Posterior cingulate gyrus (tissue), 11 donors: ENCODE results near the gene STK11.
"Not testable (repeated sequence)": the region's sequence is repeated elsewhere in the genome, so short reads cannot be mapped to it uniquely, and the experiment has no call there.

Experiments
- DNase-seq, 10 donors: peaks; one replicate each; pipeline versions ENCODE4 v3.0.0 to v3.0.0-alpha.2; 2020 to 2021; ENCODE audit warnings: mixed read lengths in 3 of 10
- intact Hi-C: fragments of 100-400 bp; cut with DNase I; formaldehyde crosslinking; loops from one replicate; pipeline ENCODE4 v1.15.1; 2023

STK11 gene

DNA sequence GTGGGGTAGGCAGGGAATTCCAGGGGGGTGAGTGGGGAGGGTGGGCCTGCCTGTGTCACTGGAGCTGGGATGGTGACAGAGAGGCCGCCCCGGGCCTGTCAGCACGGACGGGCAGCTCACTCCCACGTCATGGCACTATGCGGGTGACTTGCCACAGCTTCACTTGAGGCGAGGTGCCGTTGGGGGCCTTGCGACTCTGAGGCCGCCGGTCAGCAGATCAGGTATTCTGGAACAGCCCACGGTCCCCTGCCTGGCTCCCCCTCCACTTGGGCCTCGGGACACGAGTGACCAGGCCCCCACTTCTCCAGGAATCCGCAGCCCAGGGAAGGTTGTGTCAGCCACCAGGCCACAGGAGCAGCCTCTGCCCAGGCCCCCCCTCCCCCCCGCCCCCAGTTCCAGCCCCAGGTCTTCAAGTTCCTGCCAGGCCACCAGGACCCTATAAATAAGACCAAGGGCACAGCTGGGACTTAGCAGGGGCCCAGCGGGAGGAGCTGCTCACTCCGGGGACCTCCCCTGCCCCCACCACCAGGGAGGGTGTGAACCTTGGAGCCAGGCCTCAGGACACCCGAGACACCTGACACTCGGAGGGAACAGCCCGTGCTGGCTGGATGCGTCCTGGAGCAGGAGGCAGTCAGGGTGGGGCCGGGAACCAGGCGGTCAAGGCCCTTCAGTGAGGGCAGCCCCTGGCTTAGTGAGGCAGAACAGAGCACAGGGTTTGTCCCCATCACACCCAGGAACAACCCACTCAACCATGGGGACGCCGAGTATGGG lies 40.1 kb downstream of the STK11 start:
- DNase-seq: no peak
- intact Hi-C loops: no loop called here

DNA sequence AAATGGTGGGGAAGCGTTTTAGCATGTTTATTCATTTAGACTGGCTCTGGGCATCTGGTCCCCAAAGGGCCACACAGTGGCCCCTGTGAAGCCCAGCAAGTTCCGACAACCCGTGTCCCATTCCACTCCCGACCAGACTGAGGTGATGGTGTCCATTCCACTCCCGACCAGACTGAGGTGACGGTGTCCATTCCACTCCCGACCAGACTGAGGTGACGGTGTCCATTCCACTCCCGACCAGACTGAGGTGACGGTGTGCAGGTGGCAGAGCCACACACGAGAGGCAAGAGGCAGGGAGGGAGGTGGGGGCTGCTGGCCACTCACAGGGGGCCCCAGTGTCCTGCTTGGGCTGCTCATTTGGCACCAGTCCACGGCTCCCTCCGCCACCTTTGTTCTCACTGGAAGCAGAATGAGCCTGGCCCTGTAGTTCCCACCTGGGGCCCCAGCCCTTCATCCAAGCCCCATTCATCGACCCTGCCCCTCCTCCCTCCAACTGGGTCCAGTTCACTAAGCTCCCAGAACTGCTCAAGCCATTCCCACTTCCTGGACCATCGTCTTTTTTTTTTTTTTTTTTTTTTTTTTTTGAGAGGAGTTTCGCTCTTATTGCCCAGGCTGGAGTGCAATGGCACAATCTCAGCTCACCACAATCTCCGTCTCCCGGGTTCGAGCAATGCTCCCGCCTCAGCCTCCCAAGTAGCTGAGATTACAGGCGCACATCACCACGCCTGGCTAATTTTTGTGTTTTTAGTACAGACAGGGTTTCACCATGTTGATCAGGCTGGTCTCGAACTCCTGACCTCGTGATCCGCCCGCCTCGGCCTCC lies 40.9 kb downstream of the STK11 start:
- intact Hi-C loops, DNase-seq: not testable (repeated sequence)

DNA sequence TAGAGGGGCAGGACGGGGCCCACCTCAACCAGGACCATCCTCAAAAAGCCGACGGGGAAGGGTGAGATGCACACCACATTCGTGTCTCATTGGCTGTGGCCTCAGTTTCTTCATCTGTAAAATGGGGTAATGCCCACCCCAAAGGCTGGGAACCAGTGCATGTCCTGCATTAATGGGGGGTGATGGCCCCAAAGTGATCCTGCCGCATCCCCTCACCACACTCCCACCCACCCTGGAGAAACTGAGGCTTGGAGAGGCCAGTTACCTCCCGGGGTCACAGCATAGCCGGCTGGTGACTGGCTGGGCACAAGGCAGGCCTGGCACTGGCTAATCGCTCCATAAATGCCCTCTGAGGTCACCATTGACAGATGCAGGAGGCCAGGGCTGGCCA lies 42.2 kb downstream of the STK11 start:
- no peak for DNase-seq
- intact Hi-C loops: no loop called here

DNA sequence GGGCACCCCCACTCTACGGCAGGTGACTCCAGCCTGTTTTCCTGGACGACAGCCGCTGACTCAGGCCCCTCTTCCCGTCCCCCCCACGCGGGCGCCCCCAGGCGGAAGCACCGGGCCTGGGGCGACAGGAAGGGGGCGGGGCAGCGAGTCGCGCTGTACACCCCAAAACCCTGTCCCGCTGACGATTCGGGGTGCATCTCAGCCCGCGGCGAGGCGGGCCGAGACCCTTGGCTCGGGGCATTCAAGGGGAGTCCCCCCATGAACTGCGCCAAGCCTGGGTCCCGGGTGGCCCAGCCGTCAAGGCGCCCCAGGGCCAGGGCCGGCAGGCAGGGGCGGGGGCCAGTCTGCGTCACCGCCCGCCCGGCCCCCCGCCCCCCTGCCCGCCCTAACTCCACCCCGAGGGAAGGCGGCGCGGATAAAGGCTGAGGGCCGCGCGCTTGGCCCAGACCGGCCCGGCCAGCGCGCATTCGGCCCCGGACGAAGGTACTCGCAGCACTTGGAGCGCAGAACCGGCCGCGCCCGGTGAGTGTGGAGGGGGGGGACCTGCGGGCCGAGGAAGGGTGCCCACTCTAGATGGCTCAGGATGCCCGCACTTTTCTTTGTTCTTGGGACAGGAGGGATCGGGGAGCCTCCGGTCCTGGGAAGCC lies 42.7 kb downstream of the STK11 start, which contains the start of gene MIDN:
Gene MIDN, plus strand, starts transcription at position 445 of the 647 bp plus-strand sequence. CDS start 1,714 bp downstream, outside the sequence.
- DNase-seq: peak in 5 of 10 donors; percentile 60 to 93 (median 68)
- intact Hi-C loops: no loop called here

DNA sequence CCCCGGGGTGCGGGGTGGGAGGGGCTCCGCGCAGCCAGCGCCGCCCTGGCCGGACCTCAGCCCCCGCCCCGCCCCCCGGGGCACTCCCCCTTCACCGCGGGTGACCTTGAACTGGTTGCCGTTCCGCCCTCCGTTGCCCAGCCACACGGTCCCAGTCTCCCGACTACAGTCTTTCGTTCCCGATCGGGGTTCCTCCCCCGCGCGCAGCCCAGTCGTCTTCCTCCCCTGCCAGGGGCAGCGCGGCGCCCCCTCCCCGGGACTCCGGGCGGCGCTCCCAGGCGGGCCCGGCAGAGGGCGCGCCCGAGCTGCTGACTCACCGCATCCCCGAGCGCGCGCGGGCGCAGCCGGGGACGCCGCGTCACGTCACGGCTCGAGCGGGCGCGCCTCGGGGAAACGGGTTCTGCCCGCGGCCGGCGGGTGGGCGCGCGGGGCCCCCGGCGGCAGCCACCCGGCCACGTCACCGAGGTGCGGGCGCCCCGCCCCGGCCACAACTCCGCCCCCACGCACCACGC lies 43.3 kb downstream of the STK11 start:
- intact Hi-C loops: loop anchor here (1.0 kb wide), 1 partner anchor 19 kb away; no protein-coding TSS in a partner anchor
- DNase-seq: peak in 8 of 10 donors; percentile 57 to 96 (median 77)

DNA sequence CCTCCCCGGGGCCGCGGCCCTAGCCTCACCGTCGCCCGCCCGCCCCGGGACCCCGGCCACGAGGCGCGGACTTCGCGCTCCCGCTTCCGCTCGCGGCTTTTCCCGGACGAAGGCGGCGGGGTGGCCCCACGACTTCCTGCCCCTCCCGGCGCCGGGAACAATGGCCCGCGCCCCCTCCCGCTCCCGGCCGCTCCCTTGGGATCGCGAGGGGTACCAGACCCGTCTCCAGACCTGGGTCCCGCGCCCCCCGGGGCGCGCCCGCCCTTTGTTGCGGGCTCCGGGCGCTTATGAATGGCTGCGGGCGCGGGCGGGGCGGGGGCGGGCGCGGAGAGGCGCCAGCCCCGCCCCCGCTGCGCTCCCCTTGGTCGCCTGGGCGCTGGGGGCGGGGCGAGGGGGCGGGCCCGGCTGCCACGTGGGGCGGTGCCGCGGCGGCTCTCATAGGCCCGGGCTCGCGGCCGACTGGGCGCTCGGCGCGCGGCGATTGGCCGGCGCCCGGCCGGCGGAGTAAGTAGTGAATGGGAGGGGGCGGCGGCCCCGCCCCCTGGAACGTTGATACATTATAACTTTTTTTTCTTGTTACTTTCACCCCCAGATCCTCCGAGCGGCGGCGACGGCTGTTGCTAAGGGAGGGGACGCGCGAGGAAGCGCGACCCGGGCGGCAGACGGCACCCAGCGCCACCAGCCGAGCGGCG lies 43.9 kb downstream of the STK11 start:
- peak; percentile 71 to 99 (median 87) for DNase-seq
- intact Hi-C loops: loop anchor here (1.0 kb wide), 1 partner anchor 19 kb away; no protein-coding TSS in a partner anchor

DNA sequence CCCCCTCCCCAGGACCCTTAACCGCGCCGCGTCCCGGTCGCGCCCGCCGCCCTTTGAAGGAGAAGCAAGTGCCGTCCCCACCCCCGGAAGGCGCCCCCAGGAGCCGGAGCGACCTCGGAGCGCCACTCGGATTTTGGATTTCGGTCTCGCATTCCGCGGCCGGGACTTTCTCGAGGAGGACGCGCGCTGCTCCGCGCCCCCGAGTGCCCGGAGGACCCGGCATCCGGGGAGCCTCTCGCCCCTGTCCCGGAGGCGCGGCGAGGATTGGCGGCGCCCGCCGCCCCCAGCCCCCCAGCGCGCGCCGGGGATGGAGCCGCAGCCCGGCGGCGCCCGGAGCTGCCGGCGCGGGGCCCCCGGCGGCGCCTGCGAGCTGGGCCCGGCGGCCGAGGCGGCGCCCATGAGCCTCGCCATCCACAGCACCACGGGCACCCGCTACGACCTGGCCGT lies 44.4 kb downstream of the STK11 start:
- DNase-seq: no peak
- intact Hi-C loops: loop anchor here (1.0 kb wide), 1 partner anchor 18 kb away; no protein-coding TSS in a partner anchor

DNA sequence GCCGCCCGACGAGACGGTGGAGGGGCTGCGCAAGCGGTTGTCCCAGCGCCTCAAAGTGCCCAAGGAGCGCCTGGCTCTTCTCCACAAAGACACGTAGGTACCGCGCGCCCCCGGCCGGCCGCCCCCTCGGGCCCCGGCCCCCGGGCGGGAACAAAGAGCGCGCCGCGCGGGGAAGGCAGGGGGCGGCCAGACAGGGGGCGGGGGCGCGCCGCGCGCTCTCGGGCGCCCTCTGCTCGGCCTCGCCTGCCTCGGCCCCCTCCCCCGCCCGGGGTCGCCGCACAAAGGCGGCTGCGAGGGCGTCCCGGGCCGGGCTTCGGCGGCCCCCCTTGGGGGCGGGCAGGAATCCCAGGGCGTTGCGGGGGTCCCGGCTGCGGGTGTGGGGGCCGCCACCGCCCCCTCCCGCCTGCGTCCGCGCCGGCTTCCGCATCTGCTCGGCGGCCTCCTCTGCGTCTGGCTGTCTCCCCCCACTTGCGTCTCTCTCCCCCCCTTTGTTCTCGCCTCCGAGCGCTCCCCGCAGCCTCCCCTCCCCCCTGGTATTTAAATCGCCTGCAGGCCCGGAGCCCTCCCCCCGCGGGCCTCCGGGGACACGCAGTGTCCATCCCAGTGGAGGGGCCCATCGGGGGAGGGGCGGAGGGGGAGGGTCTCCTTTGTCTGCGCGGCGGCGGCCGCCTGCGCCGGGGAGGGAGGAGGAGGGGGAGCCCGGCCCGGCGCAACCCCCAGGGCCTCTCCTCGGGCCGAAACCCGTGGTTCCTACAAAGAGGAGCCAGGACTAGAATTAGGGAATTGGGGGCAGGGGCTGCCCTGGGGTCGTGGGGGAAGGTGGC lies 45.1 kb downstream of the STK11 start:
- DNase-seq: peak in 6 of 10 donors; percentile 54 to 95 (median 69)
- intact Hi-C loops: no loop called here

DNA sequence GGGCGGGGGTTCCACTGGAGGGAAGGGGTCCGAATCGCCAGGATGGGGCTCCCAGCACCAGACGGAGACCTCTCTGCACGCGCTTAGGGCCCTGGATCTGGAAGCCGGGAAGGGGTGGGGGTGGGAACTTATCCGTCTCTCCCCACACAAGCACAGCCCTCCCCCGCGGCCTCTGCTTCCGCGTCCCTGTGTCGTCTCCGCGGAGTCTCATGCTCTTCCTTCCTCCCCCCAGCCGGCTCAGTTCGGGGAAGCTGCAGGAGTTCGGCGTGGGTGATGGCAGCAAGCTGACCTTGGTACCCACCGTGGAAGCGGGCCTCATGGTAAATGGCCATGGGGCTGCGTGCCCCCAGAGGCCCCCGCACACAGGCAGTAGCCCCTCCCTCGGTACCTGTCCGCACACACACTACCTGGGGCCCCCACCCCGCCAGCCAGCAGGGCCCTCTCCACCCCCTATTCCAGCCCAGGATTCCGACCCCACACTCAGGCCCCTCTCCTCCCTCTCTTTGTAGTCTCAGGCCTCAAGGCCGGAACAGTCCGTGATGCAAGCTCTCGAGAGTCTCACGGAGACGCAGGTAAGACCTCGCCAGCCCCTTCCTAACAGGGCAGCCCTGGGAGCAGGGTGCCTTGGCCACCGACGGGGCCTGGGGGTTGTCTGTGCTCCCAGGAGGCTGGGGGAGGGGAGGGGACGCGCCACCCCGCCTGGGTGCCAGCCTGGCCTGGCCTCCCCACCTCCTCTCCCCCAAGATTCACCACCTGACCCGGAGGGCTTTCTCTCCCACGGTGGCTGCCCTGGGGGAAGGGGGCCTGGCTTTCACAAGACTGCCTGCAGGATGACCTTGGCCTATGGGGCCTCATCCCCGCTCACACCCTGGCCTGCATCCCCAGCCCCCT lies 46.0 kb downstream of the STK11 start:
- intact Hi-C loops: no loop called here

DNA sequence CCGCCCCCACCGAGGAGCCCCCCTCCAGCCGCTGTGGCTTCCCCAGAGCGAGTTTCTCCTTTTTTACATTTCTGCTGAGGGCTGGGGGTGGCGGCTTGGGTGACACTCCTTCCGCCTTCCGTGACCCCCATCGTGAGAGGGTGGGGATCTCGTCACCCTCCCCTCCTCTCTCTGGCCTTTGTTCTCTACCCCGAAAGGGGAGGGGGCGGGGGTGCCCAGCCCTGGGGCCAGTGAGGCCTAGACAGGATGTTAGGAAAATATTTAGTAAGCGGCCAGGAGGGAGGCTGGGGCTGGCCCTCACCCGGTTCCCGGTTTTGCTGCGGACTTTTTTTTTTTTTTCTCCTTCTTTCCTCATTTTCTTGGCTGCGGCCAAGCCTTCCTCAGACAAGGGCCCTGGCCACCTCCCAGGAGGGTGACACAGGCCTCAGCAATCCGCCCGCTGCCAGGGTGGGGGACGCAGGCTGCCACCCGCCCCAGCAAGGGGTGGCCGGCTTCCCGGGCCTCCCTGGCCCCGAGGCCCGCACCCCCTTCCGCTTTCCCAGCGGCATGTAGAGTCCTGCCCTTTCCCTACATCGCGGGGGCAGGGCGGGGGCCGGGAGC lies 46.7 kb downstream of the STK11 start:
- intact Hi-C loops: no loop called here
- peak; percentile 61 to 96 (median 80) for DNase-seq

More for the DNA sequence above, 46.0 kb downstream of the STK11 start:
- peak in 8 of 10 donors; percentile 57 to 94 (median 72) for DNase-seq

DNA sequence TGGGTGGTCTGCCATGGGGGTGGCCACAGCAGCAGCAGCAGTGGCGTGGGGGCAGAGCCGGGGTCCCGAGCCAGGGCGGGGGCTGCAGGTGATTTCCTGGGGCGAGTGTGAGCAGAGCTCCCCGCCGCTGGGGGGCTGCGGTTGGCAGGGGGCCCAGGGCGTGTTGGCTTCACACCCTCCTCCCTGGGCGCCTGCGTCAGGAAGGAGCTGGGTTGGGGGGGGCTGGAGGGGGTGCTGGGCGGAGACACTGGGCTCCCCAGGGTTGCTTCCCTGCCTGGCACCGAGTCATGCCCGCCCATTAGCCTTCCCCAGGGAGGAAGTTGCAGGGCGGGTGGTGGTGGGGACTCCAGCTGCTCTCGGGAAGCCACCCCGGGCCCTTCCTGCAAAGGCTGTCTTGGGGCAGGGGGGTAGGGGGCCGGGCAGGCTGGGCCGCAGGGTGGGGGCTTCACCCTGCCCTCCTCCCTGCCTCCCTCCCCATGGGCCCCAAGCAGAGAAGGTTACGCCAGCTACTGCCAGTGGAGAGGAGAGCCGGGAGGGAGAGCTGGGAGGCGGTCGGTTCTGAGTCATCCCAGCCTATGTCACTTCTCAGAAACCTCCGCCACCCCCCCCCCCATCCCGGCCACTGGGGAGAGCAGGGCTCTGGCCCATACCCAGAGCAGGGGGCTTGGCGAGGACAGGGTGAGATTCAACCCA lies 47.4 kb downstream of the STK11 start:
- intact Hi-C loops: no loop called here
- DNase-seq: peak; percentile 77 to 98 (median 88)

DNA sequence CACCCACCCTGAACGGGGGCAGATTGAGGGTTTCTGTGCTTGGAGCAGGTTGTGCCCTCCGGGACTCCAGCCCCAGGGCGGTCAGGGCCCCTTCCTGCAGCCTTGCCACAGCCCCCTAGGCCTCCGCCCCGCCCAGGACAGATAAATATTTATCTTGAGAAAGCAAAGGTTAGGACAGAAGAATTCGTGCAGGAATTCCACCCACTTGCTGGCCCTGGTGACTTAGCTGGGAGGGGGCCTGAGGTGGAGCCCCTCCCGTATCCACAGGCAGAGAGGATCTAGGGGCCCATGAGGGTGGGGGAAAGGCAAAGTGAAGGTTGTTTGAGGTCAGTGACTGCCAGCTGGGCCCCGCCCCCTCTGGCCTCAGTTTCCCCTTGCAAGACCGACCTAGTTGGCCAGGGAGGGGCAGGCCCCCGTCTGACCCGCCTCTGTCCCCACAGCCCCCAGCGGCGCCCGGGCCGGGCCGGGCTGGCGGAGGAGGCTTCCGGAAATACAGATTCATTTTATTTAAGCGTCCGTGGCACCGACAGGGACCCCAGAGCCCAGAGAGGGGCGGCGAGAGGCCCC lies 48.0 kb downstream of the STK11 start:
- DNase-seq: peak in 1 of 10 donors; percentile 85
- intact Hi-C loops: no loop called here

DNA sequence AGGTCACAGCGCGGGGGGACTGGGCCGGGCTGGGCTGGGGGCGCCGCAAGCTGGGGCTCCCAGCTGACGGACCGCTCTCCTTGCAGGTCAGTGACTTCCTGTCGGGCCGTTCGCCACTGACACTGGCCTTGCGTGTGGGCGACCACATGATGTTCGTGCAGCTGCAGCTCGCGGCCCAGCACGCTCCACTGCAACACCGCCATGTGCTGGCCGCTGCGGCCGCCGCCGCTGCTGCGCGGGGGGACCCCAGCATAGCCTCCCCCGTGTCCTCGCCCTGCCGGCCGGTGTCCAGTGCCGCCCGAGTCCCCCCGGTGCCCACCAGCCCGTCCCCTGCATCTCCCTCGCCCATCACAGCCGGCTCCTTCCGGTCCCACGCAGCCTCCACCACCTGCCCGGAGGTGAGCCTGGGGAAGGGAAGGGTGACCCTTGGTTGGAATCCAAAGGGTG lies 48.5 kb downstream of the STK11 start:
- peak in 7 of 10 donors; percentile 57 to 96 (median 74) for DNase-seq
- intact Hi-C loops: no loop called here

DNA sequence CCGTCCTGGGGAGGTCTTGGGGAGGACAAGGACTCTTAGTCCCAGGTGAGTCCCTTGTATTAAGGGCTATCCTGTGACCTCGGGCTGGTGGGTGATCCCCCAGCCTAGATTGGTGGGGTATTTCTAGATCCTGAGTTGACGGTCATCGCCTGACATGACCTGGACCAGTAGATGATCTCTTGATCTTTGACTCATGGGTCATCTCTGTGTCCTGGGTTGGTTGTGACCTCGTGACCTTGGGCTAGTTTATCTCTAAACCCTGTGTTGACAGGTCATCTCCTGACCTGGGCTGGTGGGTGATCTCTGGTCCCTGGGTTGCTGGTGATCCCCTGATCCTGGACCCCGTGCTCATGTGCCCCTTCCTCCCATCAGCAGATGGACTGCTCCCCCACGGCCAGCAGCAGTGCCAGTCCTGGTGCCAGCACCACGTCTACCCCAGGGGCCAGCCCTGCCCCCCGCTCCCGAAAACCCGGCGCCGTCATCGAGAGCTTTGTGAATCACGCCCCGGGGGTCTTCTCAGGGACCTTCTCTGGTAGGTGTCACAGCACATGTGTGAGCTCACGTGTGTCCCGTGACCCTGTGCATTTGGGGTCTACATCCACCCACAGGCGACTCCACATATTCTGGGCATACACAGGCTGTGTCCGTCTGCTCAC lies 49.1 kb downstream of the STK11 start:
- intact Hi-C loops: no loop called here
- no peak for DNase-seq

DNA sequence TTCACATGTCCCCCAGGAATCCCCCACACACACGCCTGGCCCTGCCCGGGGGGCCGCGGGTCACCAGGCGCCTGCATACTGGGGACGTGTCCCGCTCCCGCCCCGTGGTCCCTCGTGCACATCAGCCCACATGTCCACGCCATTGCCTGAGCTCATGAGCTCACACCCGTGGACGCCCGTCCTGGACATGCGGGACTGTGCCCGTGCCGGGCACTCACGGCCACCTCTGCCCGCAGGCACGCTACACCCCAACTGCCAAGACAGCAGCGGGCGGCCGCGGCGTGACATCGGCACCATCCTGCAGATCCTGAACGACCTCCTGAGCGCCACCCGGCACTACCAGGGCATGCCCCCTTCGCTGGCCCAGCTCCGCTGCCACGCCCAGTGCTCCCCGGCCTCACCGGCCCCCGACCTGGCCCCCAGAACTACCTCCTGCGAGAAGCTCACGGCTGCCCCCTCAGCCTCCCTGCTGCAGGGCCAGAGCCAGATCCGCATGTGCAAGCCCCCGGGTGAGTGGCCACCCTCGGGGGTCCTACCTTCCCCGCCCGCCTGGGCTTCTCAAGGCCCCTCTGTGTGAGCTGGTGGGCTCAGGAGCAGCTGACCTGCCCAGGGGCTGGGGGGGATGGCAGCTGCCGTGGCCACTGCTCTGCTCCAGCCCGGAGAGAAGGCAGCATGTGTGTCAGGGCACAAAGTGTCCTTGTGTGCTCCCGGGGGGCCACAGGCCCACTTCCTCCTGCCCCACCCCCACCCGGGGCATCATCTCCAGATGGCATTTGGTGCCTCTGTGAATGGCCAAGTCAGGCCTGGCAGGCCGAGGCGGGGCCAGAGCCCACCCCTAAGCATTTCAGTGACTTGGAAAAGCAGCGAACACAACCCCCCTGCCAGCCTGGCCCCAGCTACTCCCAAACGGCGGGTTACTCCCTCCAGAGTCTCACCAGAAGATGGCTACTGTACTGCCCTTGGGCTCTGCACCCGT lies 49.9 kb downstream of the STK11 start:
- intact Hi-C loops: no loop called here
- DNase-seq: peak in 9 of 10 donors; percentile 66 to 98 (median 80)
